Stimulated activated effector memory CD8-positive, alpha-beta T cell treated with anti-CD3 and anti-CD28 coated beads, Interleukin-12 subunit alpha, Interleukin-12 subunit beta, amount 100 ng/mL, for 72 hours (primary cell): ENCODE measurements around the gene PPFIA2.
"Not testable (repeated sequence)": the region's sequence is repeated elsewhere in the genome, so short reads cannot be mapped to it uniquely, and the experiment has no call there.

Experiments
- ATAC-seq: fragments of 150-1000 bp; cut with Tn5 transposase; 2 replicates; pipeline ENCODE4 v1.10.0; 2021
- DNase-seq, 2 donors: peaks; one replicate each; pipeline ENCODE4 v3.0.0; 2021 to 2022; ENCODE audit warnings: low spot score in 2 of 2
- H3K27ac Mint-ChIP-seq: one replicate; pipeline ENCODE4 v1.8.0; 2022; ENCODE audit warnings: mild to moderate bottlenecking, mixed read lengths
- H3K36me3 Mint-ChIP-seq: one replicate; pipeline ENCODE4 v1.8.0; 2022; ENCODE audit warnings: mild to moderate bottlenecking, mixed read lengths
- H3K4me1 Mint-ChIP-seq: one replicate; pipeline ENCODE4 v1.8.0; 2022; ENCODE audit warnings: mixed read lengths
- H3K4me3 Mint-ChIP-seq: one replicate; pipeline ENCODE4 v1.8.0; 2022; ENCODE audit warnings: mild to moderate bottlenecking, mixed read lengths
- H3K9me3 Mint-ChIP-seq: one replicate; pipeline ENCODE4 v1.8.0; 2022; ENCODE audit warnings: mixed read lengths

The PPFIA2 gene

GRCh38 chr12:81610955-81611889 is 147.9 kb downstream of the PPFIA2 start:
- Mint-ChIP-seq H3K4me3 (no peak overlapping the region), H3K4me1 (no peaks in the 10 kb centered on the region), H3K9me3 (no peaks in the 10 kb centered on the region), H3K36me3 (no peaks in the 10 kb centered on the region), H3K27ac (no peak overlapping the region)
- ATAC-seq (no peak), DNase-seq (no peak)

GRCh38 chr12:81597928-81598604 is 161.1 kb downstream of the PPFIA2 start:
- Mint-ChIP-seq H3K9me3 (no peaks in the 10 kb centered on the region), H3K4me1 (no peaks in the 10 kb centered on the region), H3K27ac (no peak overlapping the region), H3K4me3 (no peak overlapping the region), H3K36me3 (no peaks in the 10 kb centered on the region)
- no peak for ATAC-seq
- DNase-seq, result no peak

- DNase-seq, result no peak
- Mint-ChIP-seq H3K4me1 (no peaks in the 10 kb centered on the region), H3K27ac (no peak overlapping the region), H3K9me3 (no peaks in the 10 kb centered on the region), H3K4me3 (no peak overlapping the region), H3K36me3 (no peaks in the 10 kb centered on the region)
- no peak for ATAC-seq
These were observed 162.6 kb downstream of the PPFIA2 start for GRCh38 chr12:81596558-81596957.

- DNase-seq (no peak), ATAC-seq (no peak)
- no peaks in the 10 kb centered on the region for H3K36me3 Mint-ChIP-seq
- no peak overlapping the region for H3K27ac Mint-ChIP-seq
- no peak overlapping the region for H3K4me3 Mint-ChIP-seq
- peaks cover 6% of the 10 kb centered on the region for H3K9me3 Mint-ChIP-seq
- no peaks in the 10 kb centered on the region for H3K4me1 Mint-ChIP-seq
These were observed 167.9 kb downstream of the PPFIA2 start for GRCh38 chr12:81591256-81591655.

GRCh38 chr12:81590703-81591102 is 168.4 kb downstream of the PPFIA2 start:
- H3K27ac Mint-ChIP-seq, ATAC-seq, DNase-seq, H3K36me3 Mint-ChIP-seq, H3K4me1 Mint-ChIP-seq, H3K4me3 Mint-ChIP-seq, H3K9me3 Mint-ChIP-seq: not testable (repeated sequence)

- ATAC-seq (no peak), DNase-seq (no peak)
- Mint-ChIP-seq H3K9me3 (peaks cover 6% of the 10 kb centered on the region), H3K27ac (no peak overlapping the region), H3K4me3 (no peak overlapping the region), H3K36me3 (no peaks in the 10 kb centered on the region), H3K4me1 (no peaks in the 10 kb centered on the region)
These were observed 170.7 kb downstream of the PPFIA2 start for GRCh38 chr12:81588235-81589008.

GRCh38 chr12:81585787-81586186 is 173.4 kb downstream of the PPFIA2 start:
- DNase-seq, result no peak
- ATAC-seq, result no peak
- Mint-ChIP-seq H3K9me3 (peaks cover 4% of the 10 kb centered on the region), H3K4me3 (no peak overlapping the region), H3K36me3 (no peaks in the 10 kb centered on the region), H3K4me1 (no peaks in the 10 kb centered on the region), H3K27ac (no peak overlapping the region)

GRCh38 chr12:81573228-81573627 is 185.9 kb downstream of the PPFIA2 start:
- Mint-ChIP-seq H3K9me3 (no peaks in the 10 kb centered on the region), H3K4me1 (no peaks in the 10 kb centered on the region), H3K27ac (no peak overlapping the region), H3K4me3 (no peak overlapping the region), H3K36me3 (no peaks in the 10 kb centered on the region)
- ATAC-seq (no peak), DNase-seq (no peak)

GRCh38 chr12:81572411-81572810 is 186.7 kb downstream of the PPFIA2 start:
- no peak for DNase-seq
- Mint-ChIP-seq H3K36me3 (no peaks in the 10 kb centered on the region), H3K4me1 (no peaks in the 10 kb centered on the region), H3K9me3 (no peaks in the 10 kb centered on the region), H3K4me3 (no peak overlapping the region), H3K27ac (no peak overlapping the region)
- no peak for ATAC-seq

- DNase-seq, result no peak
- H3K36me3 Mint-ChIP-seq, result no peaks in the 10 kb centered on the region
These were observed 188.9 kb downstream of the PPFIA2 start for GRCh38 chr12:81570234-81570633.

GRCh38 chr12:81564237-81564636 is 194.9 kb downstream of the PPFIA2 start:
- H3K36me3 Mint-ChIP-seq, result no peaks in the 10 kb centered on the region
- no peaks in the 10 kb centered on the region for H3K4me1 Mint-ChIP-seq
- H3K9me3 Mint-ChIP-seq, result peaks cover 3% of the 10 kb centered on the region
- DNase-seq (no peak), ATAC-seq (no peak)
- no peak overlapping the region for H3K4me3 Mint-ChIP-seq
- no peak overlapping the region for H3K27ac Mint-ChIP-seq

More at GRCh38 chr12:81570234-81570633, 188.9 kb downstream of the PPFIA2 start:
- no peak for ATAC-seq
- Mint-ChIP-seq H3K4me3 (no peak overlapping the region), H3K9me3 (peaks cover 3% of the 10 kb centered on the region), H3K27ac (no peak overlapping the region), H3K4me1 (no peaks in the 10 kb centered on the region)

- DNase-seq (no peak), ATAC-seq (no peak)
- H3K4me1 Mint-ChIP-seq, result no peaks in the 10 kb centered on the region
- peaks cover 2% of the 10 kb centered on the region for H3K9me3 Mint-ChIP-seq
- no peak overlapping the region for H3K4me3 Mint-ChIP-seq
- no peaks in the 10 kb centered on the region for H3K36me3 Mint-ChIP-seq
- no peak overlapping the region for H3K27ac Mint-ChIP-seq
These were observed 201.1 kb downstream of the PPFIA2 start for GRCh38 chr12:81558031-81558430.

- no peaks in the 10 kb centered on the region for H3K4me1 Mint-ChIP-seq
- no peaks in the 10 kb centered on the region for H3K36me3 Mint-ChIP-seq
- no peak overlapping the region for H3K4me3 Mint-ChIP-seq
- no peak overlapping the region for H3K27ac Mint-ChIP-seq
- peaks cover 5% of the 10 kb centered on the region for H3K9me3 Mint-ChIP-seq
- ATAC-seq (no peak), DNase-seq (no peak)
These were observed 212.3 kb downstream of the PPFIA2 start for GRCh38 chr12:81546811-81547210.

- Mint-ChIP-seq H3K9me3 (peaks cover under 1% of the 10 kb centered on the region), H3K4me1 (no peaks in the 10 kb centered on the region)
These were observed 215.5 kb downstream of the PPFIA2 start for GRCh38 chr12:81543621-81544139.

More at GRCh38 chr12:81543621-81544139, 215.5 kb downstream of the PPFIA2 start:
- DNase-seq (no peak), ATAC-seq (no peak)
- H3K4me3 Mint-ChIP-seq, result no peak overlapping the region
- H3K36me3 Mint-ChIP-seq, result no peaks in the 10 kb centered on the region
- no peak overlapping the region for H3K27ac Mint-ChIP-seq
